Mesendoderm (in vitro differentiated cells): ENCODE measurements around the gene CKM.

ENCODE experiments used
- DNase-seq: peaks from one replicate; pipeline ENCODE4 v3.0.0; 2013
- H2AK5ac ChIP-seq: 2 replicates; pipeline ENCODE4 v1.6.1; 2013; ENCODE audit warnings: low read length, inconsistent platforms
- H2BK120ac ChIP-seq: 2 replicates; pipeline ENCODE4 v1.6.1; 2013; ENCODE audit warnings: low read depth, mild to moderate bottlenecking, low read length, moderate library complexity, mixed read lengths
- H2BK15ac ChIP-seq: replicated peaks from 2 replicates; pipeline ENCODE4 v1.6.1; 2013; ENCODE audit warnings: low read depth, mild to moderate bottlenecking, moderate library complexity
- H2BK5ac ChIP-seq: 2 replicates; pipeline ENCODE4 v1.6.1; 2013; ENCODE audit warnings: low read length, inconsistent platforms
- H3K18ac ChIP-seq: 2 replicates; pipeline ENCODE4 v1.6.1; 2013; ENCODE audit warnings: mild to moderate bottlenecking, low read length, mixed read lengths
- H3K23ac ChIP-seq: one replicate; pipeline ENCODE4 v1.6.1; 2013; ENCODE audit warnings: low read length
- H3K27ac ChIP-seq: 2 replicates; pipeline ENCODE4 v1.5.1; 2013; ENCODE audit warnings: low read depth, mild to moderate bottlenecking, inconsistent platforms, low read length, moderate library complexity
- H3K27me3 ChIP-seq: 2 replicates; pipeline ENCODE4 v1.6.1; 2013; ENCODE audit warnings: low read length, control low read depth, mild to moderate bottlenecking, inconsistent platforms; ENCODE audit not compliant: insufficient read depth, poor library complexity
- H3K36me3 ChIP-seq: 2 replicates; pipeline ENCODE4 v1.6.1; 2013; ENCODE audit warnings: low read length, inconsistent platforms; ENCODE audit not compliant: control insufficient read depth, insufficient read depth
- H3K4ac ChIP-seq: one replicate; pipeline ENCODE4 v1.6.1; 2013; ENCODE audit warnings: low read depth, mild to moderate bottlenecking, low read length, moderate library complexity
- H3K4me1 ChIP-seq: 2 replicates; pipeline ENCODE4 v1.6.1; 2013; ENCODE audit warnings: low read depth, low read length, inconsistent platforms; ENCODE audit not compliant: control insufficient read depth
- H3K4me2 ChIP-seq: 2 replicates; pipeline ENCODE4 v1.6.1; 2013; ENCODE audit warnings: low read length
- H3K4me3 ChIP-seq: 2 replicates; pipeline ENCODE4 v1.5.1; 2013; ENCODE audit warnings: mild to moderate bottlenecking, low read length
- H3K56ac ChIP-seq: one replicate; pipeline ENCODE4 v1.6.1; 2013; ENCODE audit warnings: low read length
- H3K79me1 ChIP-seq: 2 replicates; pipeline ENCODE4 v1.6.1; 2013; ENCODE audit warnings: low read length, inconsistent platforms
- H3K79me2 ChIP-seq: 2 replicates; pipeline ENCODE4 v1.6.1; 2013; ENCODE audit warnings: mild to moderate bottlenecking, low read length; ENCODE audit not compliant: control insufficient read depth, insufficient read depth
- H3K9ac ChIP-seq: 2 replicates; pipeline ENCODE4 v1.6.1; 2013; ENCODE audit warnings: low read length, inconsistent platforms
- H4K5ac ChIP-seq: one replicate; pipeline ENCODE4 v1.6.1; 2013; ENCODE audit warnings: low read length
- H4K8ac ChIP-seq: one replicate; pipeline ENCODE4 v1.6.1; 2013; ENCODE audit warnings: low read depth, mild to moderate bottlenecking, control low read depth, low read length, moderate library complexity
- whole genome bisulfite sequencing: extraction: QIAGEN DNeasy Blood & Tissue Kit; methylation state at CpG from one replicate; pipeline ENCODE4 v1.1.7; 2013; ENCODE audit warnings: low lambda C conversion rate, missing lambda C conversion rate; ENCODE audit not compliant: insufficient coverage; ENCODE audit errors: extremely low coverage; 5-methylcytosine and 5-hydroxymethylcytosine counted together

The CKM gene

GRCh38 chr19:45356760-45357444, 34.2 kb upstream of the CKM start:
- Histone ChIP-seq H3K27ac (no peak overlapping the region), H2BK15ac (no peak overlapping the region), H3K36me3 (peaks cover 20% of the 10 kb centered on the region), H3K4me3 (no peak overlapping the region), H4K5ac (no peak overlapping the region), H2BK5ac (no peak overlapping the region), H3K27me3 (no peaks in the 10 kb centered on the region), H4K8ac (no peak overlapping the region), H3K4me1 (no peaks in the 10 kb centered on the region), H3K23ac (no peak overlapping the region), H3K18ac (no peak overlapping the region), H3K4me2 (no peak overlapping the region), H3K79me1 (no peaks in the 10 kb centered on the region), H3K9ac (no peak overlapping the region), H2BK120ac (no peak overlapping the region), H3K56ac (no peak overlapping the region), H2AK5ac (no peak overlapping the region), H3K4ac (no peak overlapping the region), H3K79me2 (no peaks in the 10 kb centered on the region)
- no peak for DNase-seq
- no CpG with 5 or more reads among the region's 20 CpGs for WGBS

- no peak overlapping the region for H3K4me3 ChIP-seq
- H4K5ac ChIP-seq, result no peak overlapping the region
- H3K23ac ChIP-seq, result no peak overlapping the region
- H3K27ac ChIP-seq, result no peak overlapping the region
- H4K8ac ChIP-seq, result no peak overlapping the region
- no peaks in the 10 kb centered on the region for H3K27me3 ChIP-seq
- H2BK120ac ChIP-seq, result no peak overlapping the region
- no peaks in the 10 kb centered on the region for H3K79me2 ChIP-seq
- DNase-seq, result no peak
- H3K79me1 ChIP-seq, result no peaks in the 10 kb centered on the region
- H3K9ac ChIP-seq, result no peak overlapping the region
- peaks cover 18% of the 10 kb centered on the region for H3K36me3 ChIP-seq
- no peaks in the 10 kb centered on the region for H3K4me1 ChIP-seq
- WGBS, result no CpG with 5 or more reads among the region's 9 CpGs
- H3K18ac ChIP-seq, result no peak overlapping the region
- H2BK15ac ChIP-seq, result no peak overlapping the region
- H3K56ac ChIP-seq, result no peak overlapping the region
- no peak overlapping the region for H2AK5ac ChIP-seq
- H2BK5ac ChIP-seq, result no peak overlapping the region
- no peak overlapping the region for H3K4me2 ChIP-seq
- no peak overlapping the region for H3K4ac ChIP-seq
Observed at GRCh38 chr19:45355910-45356309, 33.2 kb upstream of the CKM start.

GRCh38 chr19:45355402-45355801, 32.7 kb upstream of the CKM start:
- Histone ChIP-seq H3K4me3 (no peak overlapping the region), H2BK120ac (no peak overlapping the region), H2BK15ac (no peak overlapping the region), H2BK5ac (no peak overlapping the region), H3K36me3 (peaks cover 18% of the 10 kb centered on the region), H3K27ac (no peak overlapping the region), H4K5ac (no peak overlapping the region), H2AK5ac (no peak overlapping the region), H3K4me1 (no peaks in the 10 kb centered on the region), H3K18ac (no peak overlapping the region), H3K27me3 (no peaks in the 10 kb centered on the region), H3K4ac (no peak overlapping the region), H3K79me1 (no peaks in the 10 kb centered on the region), H3K23ac (no peak overlapping the region), H3K56ac (no peak overlapping the region), H3K4me2 (no peak overlapping the region), H4K8ac (no peak overlapping the region), H3K9ac (no peak overlapping the region), H3K79me2 (no peaks in the 10 kb centered on the region)
- no CpG with 5 or more reads among the region's 9 CpGs for WGBS
- no peak for DNase-seq

GRCh38 chr19:45354241-45354842, 31.7 kb upstream of the CKM start:
- Histone ChIP-seq H2BK5ac (no peak overlapping the region), H3K23ac (no peak overlapping the region), H3K4ac (no peak overlapping the region), H3K56ac (no peak overlapping the region), H3K18ac (no peak overlapping the region), H3K4me2 (no peak overlapping the region), H4K8ac (no peak overlapping the region), H2BK15ac (no peak overlapping the region), H2BK120ac (no peak overlapping the region), H3K4me1 (no peaks in the 10 kb centered on the region), H3K4me3 (no peak overlapping the region), H2AK5ac (no peak overlapping the region), H4K5ac (no peak overlapping the region), H3K36me3 (peaks cover 18% of the 10 kb centered on the region), H3K79me1 (no peaks in the 10 kb centered on the region), H3K27ac (no peak overlapping the region), H3K79me2 (no peaks in the 10 kb centered on the region), H3K27me3 (no peaks in the 10 kb centered on the region), H3K9ac (no peak overlapping the region)
- no peak for DNase-seq
- no CpG with 5 or more reads among the region's 11 CpGs for WGBS

- no CpG with 5 or more reads among the region's 20 CpGs for whole genome bisulfite sequencing
- no peak overlapping the region for H2BK5ac ChIP-seq
- no peak for DNase-seq
- no peaks in the 10 kb centered on the region for H3K4me1 ChIP-seq
- H3K4ac ChIP-seq, result no peak overlapping the region
- H4K8ac ChIP-seq, result no peak overlapping the region
- no peaks in the 10 kb centered on the region for H3K79me2 ChIP-seq
- H3K18ac ChIP-seq, result no peak overlapping the region
- no peaks in the 10 kb centered on the region for H3K27me3 ChIP-seq
- no peak overlapping the region for H3K23ac ChIP-seq
- H2AK5ac ChIP-seq, result no peak overlapping the region
- H3K9ac ChIP-seq, result no peak overlapping the region
- no peak overlapping the region for H2BK120ac ChIP-seq
- no peak overlapping the region for H4K5ac ChIP-seq
- peaks cover 14% of the 10 kb centered on the region for H3K36me3 ChIP-seq
- H3K56ac ChIP-seq, result no peak overlapping the region
- H3K4me3 ChIP-seq, result no peak overlapping the region
- no peak overlapping the region for H3K27ac ChIP-seq
- no peaks in the 10 kb centered on the region for H3K79me1 ChIP-seq
- no peak overlapping the region for H3K4me2 ChIP-seq
- H2BK15ac ChIP-seq, result no peak overlapping the region
Observed at GRCh38 chr19:45352914-45353796, 30.5 kb upstream of the CKM start.
